ENCODE data around the gene KANSL1L. TPM values are rescaled to one million over a fixed set of nuclear protein-coding genes. Genes with fewer than 3 reads are reported as not detected.

Gene KANSL1L
- total RNA-seq, 1 donor from 2014 or later: 18.3 TPM

DNA sequence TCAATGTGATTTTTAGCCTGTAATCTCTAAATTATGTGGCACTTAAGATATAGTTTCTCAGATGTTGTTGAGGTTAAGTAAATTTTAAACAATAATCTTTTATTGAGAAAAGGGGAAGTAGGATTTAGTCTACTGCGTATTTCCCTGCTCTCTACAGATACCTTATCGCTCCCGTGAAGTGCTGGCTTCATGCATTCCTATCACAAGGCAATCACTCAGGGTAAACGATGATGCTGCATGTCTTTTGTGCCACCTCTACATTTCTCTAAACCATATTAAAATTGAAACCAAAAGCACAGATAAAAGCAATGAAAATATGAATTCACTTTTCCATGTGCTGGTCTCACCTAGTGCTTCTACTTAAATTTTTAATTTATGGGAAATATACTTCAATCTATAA, 183.2 kb downstream of the KANSL1L start:
- Mint-ChIP-seq H3K9me3 (no peaks in the 10 kb centered on the region), H3K36me3 (ENCODE audit: low read depth) (no peaks in the 10 kb centered on the region), H3K27ac (ENCODE audit: unreplicated experiment) (no peak overlapping the region), H3K27me3 (ENCODE audit: low read depth) (no peaks in the 10 kb centered on the region), H3K4me1 (no peaks in the 10 kb centered on the region), H3K4me3 (no peak overlapping the region)
- DNase-seq (ENCODE audit: low read depth, low spot score): no peak
- TF ChIP-seq, protein P1, sequence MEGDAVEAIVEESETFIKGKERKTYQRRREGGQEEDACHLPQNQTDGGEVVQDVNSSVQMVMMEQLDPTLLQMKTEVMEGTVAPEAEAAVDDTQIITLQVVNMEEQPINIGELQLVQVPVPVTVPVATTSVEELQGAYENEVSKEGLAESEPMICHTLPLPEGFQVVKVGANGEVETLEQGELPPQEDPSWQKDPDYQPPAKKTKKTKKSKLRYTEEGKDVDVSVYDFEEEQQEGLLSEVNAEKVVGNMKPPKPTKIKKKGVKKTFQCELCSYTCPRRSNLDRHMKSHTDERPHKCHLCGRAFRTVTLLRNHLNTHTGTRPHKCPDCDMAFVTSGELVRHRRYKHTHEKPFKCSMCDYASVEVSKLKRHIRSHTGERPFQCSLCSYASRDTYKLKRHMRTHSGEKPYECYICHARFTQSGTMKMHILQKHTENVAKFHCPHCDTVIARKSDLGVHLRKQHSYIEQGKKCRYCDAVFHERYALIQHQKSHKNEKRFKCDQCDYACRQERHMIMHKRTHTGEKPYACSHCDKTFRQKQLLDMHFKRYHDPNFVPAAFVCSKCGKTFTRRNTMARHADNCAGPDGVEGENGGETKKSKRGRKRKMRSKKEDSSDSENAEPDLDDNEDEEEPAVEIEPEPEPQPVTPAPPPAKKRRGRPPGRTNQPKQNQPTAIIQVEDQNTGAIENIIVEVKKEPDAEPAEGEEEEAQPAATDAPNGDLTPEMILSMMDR (conservative IDR thresholded peaks at IDR 0.05): no peak

DNA sequence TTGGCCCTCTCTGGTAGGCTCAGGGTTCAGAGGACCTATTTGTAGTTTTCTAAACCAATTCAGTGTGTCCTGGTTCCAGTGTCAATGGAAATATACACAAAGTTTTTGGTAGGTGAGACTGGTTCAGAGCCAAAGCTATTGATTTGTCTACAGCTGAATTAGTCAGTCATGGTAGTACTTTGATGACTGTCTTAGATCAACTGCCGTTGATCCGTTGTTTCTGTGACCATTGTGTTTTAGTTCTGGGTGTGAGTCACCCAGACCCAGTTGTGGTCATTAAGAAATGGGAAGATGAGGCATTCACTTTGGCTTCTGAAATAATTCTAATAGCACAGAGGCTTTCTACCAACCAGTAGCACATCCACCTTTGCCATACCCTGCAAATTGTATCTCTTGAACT, 184.8 kb downstream of the KANSL1L start:
- DNase-seq (ENCODE audit: low read depth, low spot score): no peak
- no peaks in the 10 kb centered on the region for H3K36me3 Mint-ChIP-seq (ENCODE audit: low read depth)
- H3K27ac Mint-ChIP-seq (ENCODE audit: unreplicated experiment): no peak overlapping the region
- no peak overlapping the region for H3K4me3 Mint-ChIP-seq
- H3K9me3 Mint-ChIP-seq: no peaks in the 10 kb centered on the region
- H3K27me3 Mint-ChIP-seq (ENCODE audit: low read depth): no peaks in the 10 kb centered on the region
- TF ChIP-seq, protein P1 (conservative IDR thresholded peaks at IDR 0.05): no peak
- H3K4me1 Mint-ChIP-seq: no peaks in the 10 kb centered on the region

DNA sequence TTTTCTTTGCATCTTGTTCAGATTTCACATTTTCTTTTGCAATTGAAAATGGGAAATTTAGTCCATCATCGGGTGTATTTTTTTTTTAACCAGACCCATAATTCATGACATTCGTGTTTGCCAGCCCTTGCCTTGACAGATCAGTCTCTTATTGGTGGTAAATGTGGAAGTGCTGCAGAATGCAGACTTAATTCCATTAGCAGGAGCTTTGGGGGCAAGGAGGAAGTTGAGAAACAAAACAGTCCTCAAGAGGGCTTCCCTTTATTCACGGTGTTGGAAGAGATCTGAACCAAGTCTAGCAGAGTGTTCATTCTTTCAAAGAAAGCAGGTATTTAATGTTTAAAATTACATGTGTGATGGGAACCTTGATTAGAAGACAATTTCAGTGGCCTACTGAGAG, 185.3 kb downstream of the KANSL1L start:
- Mint-ChIP-seq H3K9me3 (no peaks in the 10 kb centered on the region), H3K4me3 (no peak overlapping the region), H3K27ac (ENCODE audit: unreplicated experiment) (no peak overlapping the region), H3K36me3 (ENCODE audit: low read depth) (no peaks in the 10 kb centered on the region), H3K27me3 (ENCODE audit: low read depth) (no peaks in the 10 kb centered on the region), H3K4me1 (no peaks in the 10 kb centered on the region)
- TF ChIP-seq, protein P1 (conservative IDR thresholded peaks at IDR 0.05): no peak
- DNase-seq (ENCODE audit: low read depth, low spot score): no peak

DNA sequence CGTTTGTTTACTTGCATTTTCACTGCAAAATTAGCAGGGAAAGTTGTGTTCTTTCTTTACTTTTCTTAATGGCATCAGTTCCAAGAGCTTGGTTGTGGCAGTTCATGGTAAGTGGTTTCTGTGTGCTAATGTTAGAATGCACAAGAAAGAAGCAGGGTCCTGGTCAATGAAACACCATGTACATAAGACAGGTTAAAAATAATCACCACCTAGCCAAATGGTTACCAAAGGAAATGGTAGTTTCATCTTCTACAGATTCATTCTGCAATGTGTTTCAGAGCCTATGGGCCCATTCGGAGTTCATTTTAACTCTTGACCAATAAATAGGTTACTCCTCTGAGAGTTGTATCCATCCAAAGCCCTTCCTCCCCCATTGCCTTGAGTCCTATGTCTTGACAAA, 186.9 kb downstream of the KANSL1L start:
- H3K27ac Mint-ChIP-seq (ENCODE audit: unreplicated experiment): no peak overlapping the region
- DNase-seq (ENCODE audit: low read depth, low spot score): no peak
- TF ChIP-seq, protein P1 (conservative IDR thresholded peaks at IDR 0.05): no peak
- no peaks in the 10 kb centered on the region for H3K4me1 Mint-ChIP-seq
- no peaks in the 10 kb centered on the region for H3K27me3 Mint-ChIP-seq (ENCODE audit: low read depth)
- H3K4me3 Mint-ChIP-seq: no peak overlapping the region
- H3K36me3 Mint-ChIP-seq (ENCODE audit: low read depth): no peaks in the 10 kb centered on the region
- no peaks in the 10 kb centered on the region for H3K9me3 Mint-ChIP-seq

DNA sequence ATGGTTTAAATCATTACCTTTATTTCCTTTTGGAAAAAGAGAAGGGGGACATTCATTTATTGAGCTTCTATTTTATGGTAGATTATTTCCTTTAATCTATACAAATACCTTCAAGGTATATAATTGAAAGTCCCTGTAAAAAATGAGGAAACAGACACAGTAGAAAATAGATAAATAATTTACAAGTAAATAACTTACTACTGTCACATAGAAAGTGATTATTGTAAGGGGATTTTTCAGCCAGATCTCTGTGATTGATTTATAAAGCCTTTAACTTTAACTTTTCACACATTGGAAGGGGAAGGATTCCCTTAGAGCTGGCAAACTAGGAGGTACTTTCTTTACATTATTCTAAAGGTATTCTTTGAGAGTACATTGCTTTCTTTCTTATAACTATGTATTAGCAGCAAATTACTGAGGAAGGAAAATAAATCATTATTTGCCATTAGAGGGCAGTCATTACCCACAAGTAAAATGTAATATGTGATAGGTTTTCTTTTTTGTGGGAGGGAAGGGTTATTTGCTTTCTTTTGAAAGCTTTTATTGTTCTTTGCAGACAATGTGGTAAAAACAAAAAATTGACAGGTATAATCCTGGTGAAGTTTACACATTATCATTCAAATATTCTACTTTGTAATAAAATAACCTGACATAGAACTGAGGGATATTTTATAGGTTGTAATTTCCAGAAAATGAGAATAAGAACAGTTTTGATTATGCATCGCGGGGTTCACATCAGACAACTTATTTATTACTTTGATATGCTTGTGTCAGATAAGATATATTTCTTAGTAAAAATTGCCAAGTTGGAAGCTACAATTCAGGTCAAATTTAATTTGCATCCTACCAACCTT, 193.6 kb downstream of the KANSL1L start:
- H3K9me3 Mint-ChIP-seq: no peaks in the 10 kb centered on the region
- no peaks in the 10 kb centered on the region for H3K36me3 Mint-ChIP-seq (ENCODE audit: low read depth)
- DNase-seq (ENCODE audit: low read depth, low spot score): no peak
- H3K27ac Mint-ChIP-seq (ENCODE audit: unreplicated experiment): no peak overlapping the region
- TF ChIP-seq, protein P1 (conservative IDR thresholded peaks at IDR 0.05): peak; percentile 76
- H3K4me3 Mint-ChIP-seq: no peak overlapping the region
- no peaks in the 10 kb centered on the region for H3K27me3 Mint-ChIP-seq (ENCODE audit: low read depth)
- H3K4me1 Mint-ChIP-seq: no peaks in the 10 kb centered on the region

All from neural crest cell (in vitro differentiated cells).